Upper lobe of left lung (tissue), 4 donors: Measurements from ENCODE around the gene DENND1C.

Experiments
- EP300 ChIP-seq, 4 donors: sonication (generic); formaldehyde crosslinking; IDR thresholded peaks; one replicate each; pipeline ENCODE4 v1.5.1; 2017; ENCODE audit warnings: antibody characterized with exemption in 4 of 4, control low read depth in 2 of 4
- POLR2A ChIP-seq, 4 donors: fragments of 450-650 bp; IDR thresholded peaks; one replicate each; pipeline ENCODE4 v1.5.1; 2016 to 2017; ENCODE audit warnings: antibody characterized with exemption in 4 of 4, mild to moderate bottlenecking in 2 of 4
- TF ChIP-seq, protein P1 (sequence below), 6 experiments: fragments of 450-650 bp in 4 of 6; fragments of 200-600 bp in 2 of 6; sonication (generic) in 2 of 6; IDR thresholded peaks; one replicate each; pipeline ENCODE4 v1.5.1; 2016 to 2019; ENCODE audit warnings: antibody characterized with exemption in 6 of 6

DNA sequence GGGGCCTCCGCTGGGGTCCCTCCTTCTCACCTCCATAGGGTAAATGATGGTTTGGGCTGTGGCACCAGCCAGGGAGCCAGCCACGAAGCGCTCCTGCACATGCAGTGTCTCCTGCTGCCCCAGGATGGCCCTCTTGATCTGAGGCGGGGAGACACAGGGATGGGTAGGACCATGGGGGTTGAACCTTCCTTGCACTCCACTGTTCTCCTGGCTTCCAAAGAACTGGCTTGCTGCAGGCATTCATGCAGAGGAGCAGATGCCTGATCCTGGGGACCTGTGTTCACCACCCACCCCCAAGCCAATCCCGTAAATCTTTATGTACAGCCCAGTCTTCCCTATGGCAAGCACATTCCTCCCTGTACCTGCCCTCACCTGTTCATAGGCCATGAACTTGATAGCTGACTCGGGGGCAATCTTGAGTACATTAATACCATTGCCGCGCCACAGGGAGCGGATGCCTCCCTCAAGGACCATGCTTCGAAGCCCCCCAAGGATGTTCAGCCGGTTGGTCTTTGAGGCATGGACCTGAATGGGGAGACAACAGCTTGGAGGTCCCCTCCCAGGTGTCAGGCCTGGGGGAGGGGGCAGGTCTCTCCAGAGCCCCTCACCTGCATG lies 27.5 kb downstream of the DENND1C start:
- TF ChIP-seq, protein P1, sequence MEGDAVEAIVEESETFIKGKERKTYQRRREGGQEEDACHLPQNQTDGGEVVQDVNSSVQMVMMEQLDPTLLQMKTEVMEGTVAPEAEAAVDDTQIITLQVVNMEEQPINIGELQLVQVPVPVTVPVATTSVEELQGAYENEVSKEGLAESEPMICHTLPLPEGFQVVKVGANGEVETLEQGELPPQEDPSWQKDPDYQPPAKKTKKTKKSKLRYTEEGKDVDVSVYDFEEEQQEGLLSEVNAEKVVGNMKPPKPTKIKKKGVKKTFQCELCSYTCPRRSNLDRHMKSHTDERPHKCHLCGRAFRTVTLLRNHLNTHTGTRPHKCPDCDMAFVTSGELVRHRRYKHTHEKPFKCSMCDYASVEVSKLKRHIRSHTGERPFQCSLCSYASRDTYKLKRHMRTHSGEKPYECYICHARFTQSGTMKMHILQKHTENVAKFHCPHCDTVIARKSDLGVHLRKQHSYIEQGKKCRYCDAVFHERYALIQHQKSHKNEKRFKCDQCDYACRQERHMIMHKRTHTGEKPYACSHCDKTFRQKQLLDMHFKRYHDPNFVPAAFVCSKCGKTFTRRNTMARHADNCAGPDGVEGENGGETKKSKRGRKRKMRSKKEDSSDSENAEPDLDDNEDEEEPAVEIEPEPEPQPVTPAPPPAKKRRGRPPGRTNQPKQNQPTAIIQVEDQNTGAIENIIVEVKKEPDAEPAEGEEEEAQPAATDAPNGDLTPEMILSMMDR (IDR thresholded peaks at IDR 0.05): no peak
- TF ChIP-seq POLR2A (IDR thresholded peaks at IDR 0.05) (no peak), EP300 (IDR thresholded peaks at IDR 0.05) (no peak)
